NCI-H2029 treated with DMSO at 0.1 percent for 48 hours (cell line): ENCODE measurements around the gene PRR12.

Source experiments
- DNase-seq: peaks from one replicate; lab custom pipeline; 2025; lab: John Stamatoyannopoulos, UW

The PRR12 gene

DNA sequence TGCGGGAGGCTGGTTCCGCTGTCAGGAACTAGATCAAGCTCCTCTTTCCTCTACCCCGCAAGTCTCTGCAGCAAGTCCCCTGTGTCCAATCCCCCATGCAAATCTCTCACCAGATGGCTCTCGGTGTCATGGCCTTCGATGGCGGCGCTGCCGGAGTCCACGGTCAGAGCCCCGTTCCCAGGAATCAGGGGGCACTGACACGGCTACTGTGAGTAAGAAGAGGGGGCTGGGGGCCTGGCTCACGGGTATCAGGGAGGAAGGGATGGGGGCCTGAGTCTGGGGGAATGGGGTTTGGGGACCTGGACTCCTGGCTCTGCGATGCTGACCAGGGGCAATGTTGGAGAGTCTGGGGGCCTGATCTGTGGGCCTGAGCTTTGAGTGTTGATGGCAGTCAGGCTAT is 55.0 kb downstream of the PRR12 start:
- no peak for DNase-seq

GRCh38 chr19:49646586-49646985 is 55.6 kb downstream of the PRR12 start:
- DNase-seq = no peak

- no peak for DNase-seq
These were observed 60.2 kb downstream of the PRR12 start for GRCh38 chr19:49651029-49651819.

DNA sequence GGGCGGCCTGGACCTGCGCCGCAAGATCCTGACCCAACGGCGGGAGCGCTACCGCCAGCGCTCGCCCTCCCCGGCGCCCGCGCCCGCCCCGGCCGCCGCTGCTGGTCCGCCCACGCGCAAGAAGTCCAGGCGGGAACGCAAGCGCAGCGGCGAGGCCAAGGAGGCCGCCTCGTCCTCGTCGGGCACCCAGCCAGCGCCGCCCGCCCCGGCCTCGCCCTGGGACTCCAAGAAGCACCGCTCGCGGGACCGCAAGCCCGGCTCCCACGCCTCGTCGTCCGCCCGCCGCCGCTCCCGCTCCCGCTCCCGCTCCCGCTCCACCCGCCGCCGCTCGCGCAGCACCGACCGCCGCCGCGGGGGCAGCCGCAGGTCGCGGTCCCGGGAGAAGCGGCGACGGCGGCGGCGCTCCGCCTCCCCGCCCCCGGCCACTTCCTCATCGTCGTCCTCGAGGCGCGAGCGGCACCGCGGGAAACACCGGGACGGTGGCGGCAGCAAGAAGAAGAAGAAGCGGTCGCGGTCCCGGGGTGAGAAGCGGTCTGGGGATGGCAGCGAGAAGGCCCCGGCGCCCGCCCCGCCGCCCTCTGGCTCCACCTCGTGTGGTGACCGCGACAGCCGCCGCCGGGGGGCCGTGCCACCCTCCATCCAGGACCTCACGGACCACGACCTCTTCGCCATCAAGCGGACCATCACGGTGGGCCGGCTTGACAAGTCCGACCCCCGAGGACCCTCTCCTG is 61.0 kb downstream of the PRR12 start:
- no peak for DNase-seq

DNA sequence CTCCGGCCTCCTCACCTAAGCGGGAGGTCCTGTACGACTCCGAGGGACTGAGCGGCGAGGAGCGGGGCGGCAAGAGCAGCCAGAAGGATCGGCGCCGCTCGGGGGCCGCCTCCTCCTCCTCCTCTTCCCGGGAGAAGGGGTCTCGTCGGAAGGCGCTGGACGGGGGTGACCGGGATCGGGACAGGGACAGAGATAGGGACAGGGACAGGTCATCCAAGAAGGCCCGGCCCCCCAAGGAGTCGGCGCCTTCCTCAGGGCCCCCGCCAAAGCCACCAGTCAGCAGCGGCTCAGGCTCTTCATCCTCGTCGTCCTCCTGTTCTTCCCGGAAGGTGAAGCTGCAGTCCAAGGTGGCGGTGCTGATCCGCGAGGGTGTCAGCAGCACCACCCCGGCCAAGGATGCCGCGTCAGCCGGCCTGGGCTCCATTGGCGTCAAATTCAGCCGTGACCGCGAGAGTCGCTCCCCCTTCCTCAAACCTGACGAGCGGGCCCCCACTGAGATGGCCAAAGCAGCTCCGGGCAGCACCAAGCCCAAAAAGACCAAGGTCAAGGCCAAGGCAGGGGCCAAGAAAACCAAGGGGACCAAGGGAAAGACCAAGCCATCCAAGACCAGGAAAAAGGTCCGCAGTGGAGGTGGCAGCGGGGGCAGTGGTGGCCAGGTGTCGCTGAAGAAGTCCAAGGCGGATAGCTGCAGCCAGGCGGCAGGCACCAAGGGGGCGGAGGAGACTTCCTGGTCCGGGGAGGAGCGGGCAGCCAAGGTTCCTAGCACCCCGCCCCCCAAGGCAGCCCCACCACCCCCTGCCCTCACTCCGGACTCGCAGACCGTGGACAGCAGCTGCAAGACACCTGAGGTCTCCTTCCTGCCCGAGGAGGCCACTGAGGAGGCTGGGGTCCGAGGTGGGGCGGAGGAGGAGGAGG is 61.8 kb downstream of the PRR12 start:
- DNase-seq = no peak

DNA sequence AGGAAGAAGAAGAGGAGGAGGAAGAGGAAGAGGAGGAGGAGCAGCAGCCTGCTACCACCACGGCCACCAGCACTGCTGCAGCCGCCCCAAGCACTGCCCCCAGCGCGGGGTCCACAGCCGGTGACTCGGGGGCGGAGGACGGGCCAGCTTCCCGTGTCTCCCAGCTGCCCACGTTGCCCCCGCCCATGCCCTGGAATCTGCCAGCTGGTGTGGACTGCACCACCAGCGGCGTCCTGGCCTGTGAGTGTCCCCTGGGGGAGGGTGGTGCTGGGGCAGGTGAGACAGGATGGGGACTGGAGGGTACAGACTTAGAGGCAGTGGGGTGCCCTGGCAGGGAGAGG is 62.5 kb downstream of the PRR12 start:
- no peak for DNase-seq

- DNase-seq = no peak
These were observed 63.6 kb downstream of the PRR12 start for GRCh38 chr19:49654581-49654980.

DNA sequence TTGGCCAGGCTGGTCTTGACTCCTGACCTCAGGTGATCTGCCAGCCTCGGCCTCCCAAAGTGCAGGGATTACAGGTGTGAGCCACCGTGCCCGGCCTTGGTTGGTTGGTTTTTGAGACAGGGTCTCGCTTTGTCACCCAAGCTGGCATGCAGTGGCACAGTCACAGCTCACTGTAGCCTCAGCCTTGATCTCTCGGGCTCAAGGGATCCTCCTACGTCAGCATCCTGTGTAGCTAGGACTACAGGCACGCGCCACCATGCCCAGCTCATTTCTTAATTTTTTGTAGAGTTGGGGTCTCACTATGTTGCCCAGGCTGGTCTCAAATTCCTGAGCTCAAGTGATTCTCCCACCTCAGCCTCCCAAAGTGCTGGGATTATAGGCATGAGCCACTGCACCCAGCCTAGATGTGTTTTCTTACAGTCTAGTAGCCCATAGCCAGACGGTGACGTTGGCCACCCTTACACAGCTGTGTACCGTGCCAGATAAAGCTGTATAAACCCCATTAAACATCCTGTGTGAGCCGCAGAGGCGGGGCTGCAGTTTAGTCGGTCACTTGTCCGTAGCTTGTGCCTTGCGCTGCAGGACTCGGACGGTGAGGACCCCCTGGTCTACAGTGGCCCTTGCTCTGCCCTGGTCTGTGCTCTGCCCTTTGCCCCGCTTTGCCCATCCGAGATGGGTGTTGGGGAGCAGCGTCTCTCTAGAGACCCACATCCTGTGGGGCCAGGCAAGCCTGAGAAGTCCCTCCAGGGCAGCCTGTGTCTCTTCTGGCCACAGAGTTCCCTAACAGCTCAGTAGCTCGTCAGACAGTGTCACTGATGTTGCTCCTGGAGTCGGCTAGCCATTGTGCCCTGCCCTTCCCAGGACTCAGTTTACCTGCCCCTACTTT is 64.8 kb downstream of the PRR12 start:
- no peak for DNase-seq

GRCh38 chr19:49656456-49657109 is 65.6 kb downstream of the PRR12 start:
- DNase-seq = no peak

DNA sequence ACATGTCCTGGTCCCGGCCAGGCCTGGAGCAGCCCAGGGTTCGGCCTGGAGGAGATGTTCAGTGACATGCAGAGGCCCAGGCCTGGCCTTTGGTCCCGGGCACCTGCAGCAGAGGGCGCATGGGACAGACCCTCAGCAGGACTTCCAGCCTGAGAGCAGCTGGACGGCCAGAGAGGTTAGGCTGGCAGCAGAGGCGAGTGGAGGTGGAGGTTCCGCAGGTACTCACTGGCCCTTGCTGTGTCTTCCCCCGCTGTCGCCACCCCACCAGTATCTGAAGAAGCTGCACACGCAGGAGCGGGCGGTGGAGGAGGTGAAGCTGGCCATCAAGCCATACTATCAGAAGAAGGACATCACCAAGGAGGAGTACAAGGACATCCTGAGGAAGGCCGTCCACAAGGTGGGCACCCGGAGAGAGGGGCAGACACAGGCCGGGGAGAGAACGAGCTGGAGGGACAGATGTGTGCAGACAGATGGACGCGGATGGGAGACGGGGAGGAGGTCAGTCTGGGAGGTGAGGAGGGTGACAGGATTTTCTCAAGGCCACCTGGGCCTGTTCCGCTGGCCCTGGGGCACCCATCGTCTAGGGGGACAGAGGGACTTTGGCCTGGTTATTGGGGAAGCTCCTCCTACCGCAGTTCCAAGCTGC is 66.6 kb downstream of the PRR12 start:
- DNase-seq = no peak

DNA sequence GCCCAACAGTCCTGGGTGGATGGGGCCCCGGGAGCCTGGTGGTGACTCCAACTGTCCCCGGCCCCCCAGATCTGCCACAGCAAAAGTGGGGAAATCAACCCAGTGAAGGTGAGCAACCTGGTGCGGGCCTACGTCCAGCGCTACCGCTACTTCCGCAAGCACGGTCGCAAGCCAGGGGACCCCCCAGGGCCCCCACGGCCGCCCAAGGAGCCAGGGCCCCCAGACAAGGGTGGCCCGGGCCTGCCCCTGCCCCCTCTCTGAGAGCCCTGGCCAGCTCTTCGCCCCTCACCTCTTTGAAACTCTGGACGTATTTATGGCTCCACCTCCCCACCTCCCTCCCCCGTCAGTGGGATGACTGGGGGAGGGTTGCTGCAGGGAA is 67.1 kb downstream of the PRR12 start:
- no peak for DNase-seq

DNA sequence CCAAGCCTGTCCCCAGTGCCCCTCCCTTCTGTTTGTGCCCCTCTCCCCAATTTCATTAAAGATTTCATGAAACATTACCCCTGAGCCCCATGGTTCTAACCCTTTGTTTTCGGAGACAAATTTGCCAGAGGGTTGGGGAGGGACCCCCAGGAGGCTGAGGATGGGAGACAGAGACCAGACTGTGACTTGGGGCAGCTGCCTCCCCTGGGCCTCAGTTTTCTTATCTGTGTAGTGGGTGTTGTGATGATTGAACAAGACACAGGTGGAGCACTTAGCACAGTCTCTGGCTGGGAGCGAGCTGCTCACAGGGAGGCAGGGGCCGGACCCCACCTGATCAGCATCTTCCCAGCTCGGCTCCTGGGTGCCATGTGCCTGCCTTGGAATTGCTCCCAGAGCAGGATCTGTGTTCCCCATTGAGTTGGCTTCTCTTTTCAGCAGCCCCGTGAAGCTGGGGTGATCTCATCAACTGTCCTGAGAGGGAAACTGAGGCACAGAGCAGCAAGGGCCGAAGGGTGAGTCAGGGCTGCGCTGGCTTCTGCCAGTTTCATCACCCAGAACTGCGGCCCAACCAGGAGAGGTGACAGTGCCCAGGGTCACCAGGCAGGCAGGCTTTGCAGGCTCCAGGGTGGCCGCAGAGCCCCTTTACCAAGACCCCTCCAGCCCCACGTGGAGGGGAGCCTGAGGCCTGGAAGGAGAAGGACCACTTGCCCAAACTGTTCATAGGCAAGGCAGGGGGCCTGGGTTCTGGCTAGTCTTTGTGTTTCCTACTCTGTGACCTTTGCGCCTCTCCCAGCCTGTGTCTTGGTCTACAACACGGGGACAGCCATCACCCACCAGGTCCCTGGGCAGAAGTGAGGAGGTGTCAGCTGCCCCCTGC is 67.8 kb downstream of the PRR12 start:
- DNase-seq = no peak

DNA sequence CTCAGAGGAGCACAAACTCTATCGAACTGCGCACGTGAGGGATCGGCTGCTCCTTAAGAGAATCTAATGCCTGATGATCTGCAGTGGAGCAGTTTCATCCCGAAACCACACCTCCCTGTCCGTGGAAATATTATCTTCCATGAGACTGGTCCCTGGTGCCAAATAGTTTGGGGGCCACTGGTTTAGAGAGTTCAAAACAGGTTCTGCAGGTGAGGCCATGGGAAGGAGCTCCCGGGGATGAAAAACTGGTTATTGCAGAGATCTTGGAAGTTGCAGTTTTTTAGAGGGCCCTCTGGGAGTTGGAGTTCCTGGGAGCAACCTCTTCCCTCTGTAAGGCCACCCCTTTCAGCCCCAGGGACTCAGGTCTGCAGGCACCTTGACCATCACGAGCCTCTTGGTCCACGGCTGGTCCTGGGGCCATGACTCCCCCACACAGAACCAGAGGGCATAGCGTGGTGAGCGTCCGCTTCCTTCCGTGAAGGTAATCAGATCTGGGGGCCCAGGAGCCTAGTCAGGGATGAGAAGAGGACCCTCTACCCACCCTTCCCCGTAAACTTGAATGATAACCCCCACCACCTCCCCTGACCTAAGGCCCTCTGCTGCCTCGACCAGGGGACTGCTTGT is 69.5 kb downstream of the PRR12 start:
- DNase-seq = no peak

DNA sequence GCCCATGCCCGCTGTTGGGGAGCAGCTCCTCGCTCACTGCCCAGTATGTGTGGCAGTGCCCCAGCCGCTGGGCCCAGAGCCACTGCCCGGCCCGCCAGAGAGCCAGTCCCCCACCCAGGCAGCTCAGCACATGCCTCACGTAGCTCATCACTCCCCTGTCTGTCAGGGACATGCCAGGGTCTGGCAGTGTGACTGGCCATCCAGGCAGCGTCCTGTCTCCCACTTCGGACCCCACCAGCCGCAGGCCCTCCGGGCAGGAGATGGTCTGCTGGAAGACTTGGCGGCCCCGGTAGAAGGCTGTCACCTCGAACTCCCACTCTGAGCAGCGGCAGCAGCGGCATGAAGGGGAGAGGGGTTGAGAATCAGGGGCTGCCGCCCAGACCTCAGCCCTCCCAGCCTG is 71.0 kb downstream of the PRR12 start:
- DNase-seq = no peak

DNA sequence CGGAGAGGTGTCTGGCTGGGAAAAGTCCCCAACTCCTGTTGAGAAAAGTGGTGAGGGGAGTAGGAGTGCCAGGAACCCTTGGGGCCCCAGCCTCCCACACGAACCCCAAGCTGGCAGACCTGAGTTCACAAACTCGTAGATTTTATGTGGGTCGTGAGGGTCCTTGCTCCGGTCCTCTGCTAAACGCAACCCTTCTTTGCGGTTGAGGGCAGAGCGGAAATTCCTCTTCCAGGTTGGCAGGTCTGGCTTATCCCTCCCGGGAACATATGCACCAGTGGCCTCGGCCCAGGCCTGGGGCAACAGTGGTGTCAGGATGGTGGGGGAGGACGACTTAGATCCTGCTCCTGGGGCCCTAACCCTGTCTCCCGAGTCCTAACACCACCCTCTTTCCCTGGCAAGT is 72.2 kb downstream of the PRR12 start:
- no peak for DNase-seq

DNA sequence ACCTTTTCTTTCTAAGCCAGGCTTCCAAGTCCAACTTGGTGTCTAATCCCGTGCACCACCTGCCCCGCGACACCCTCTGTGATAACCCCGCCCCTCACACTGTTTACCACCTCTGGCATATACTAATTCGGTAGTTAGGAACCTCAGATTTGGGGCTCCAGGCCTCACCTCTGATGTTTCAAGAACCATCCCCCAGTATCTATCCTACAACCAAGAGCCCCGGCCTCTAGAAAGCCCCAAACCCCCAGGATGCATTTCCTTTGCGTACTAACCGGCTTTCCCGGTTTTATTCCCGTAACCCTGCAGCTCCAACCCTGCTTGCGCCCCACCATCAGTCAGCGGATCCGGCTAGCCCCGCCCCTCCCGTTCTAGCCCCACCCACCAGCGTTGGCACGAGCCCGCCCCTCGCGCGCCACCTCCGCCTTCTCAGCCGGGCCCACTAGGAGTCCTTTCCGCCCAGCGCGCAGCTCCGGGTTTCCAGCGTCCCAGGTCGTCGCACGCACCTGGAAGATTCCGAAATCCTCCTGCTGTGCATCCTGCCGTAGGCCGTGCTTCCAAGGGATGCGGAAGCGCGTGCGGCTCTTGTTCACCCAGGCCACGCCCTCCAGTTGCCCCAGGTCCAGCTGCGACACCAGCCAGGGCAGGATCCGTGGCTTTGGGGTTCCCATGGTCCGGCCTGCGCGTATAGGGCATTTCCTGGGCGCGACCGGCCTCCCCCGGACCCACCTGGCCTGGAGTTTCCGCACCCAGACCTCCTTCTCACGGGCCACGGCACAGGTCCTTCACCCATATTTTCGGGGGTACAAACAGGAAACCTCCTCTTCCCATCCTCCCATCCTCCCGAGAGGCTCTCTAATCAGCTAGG is 73.4 kb downstream of the PRR12 start:
- peak; percentile 72 for DNase-seq

DNA sequence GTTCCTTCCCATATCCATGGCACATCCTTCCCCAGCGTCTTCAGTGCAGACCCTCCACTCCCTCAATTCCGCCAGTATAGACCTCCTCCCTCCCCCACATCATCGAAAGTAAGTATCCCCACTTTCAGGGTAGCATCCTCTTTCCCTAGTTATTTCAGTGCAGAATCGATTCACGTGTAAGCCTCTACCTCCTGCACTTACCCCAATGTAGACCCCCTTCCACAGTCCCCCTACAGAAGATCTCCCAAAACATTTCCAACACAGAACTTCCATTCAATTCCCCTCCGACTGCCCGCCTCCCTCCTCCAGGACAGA is 74.0 kb downstream of the PRR12 start:
- no peak for DNase-seq

DNA sequence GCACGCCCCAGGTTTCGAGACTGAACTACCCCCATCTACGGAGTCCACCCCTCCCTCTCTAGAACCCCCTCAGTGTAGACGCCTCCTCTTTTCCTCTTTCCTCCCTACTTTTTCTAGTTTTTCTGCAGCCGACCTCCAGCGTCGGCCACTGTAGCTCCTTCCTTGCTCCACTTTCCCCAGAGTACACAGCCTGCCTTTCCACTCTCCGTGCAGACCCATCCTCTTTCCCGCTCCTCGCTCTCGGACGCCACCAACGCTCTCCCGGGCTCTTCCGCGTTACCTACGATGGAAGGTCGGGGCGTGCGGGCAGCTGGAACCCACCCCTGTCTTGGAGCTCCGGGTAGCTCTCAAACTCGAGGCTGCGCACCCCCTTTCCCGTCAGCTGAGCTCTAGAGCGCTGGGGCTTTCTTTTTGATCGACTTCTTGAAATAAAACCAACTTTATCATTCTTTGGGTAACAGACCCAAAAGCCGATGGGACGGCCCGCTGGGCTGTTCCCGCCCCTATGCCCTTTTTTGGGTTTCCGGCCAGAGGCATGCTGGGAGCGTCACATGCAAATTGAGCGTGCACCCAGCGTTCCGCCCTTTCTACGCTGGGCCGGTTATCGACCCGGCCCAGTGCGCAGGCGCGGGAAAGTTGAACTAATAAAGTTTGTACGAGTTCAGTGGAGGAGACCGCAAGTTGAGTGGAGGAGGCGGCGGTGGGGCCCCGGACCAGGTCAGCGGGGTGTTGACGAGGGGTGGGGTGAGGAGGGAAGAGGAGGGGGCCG is 74.6 kb downstream of the PRR12 start, which contains the start of the genes BCL2L12 and IRF3:
BCL2L12 (plus strand) TSS at position 583 of the 769 bp plus-strand sequence. CDS start 760 bp downstream, outside the sequence.
IRF3 (minus strand) TSS at position 507 of the 769 bp plus-strand sequence. CDS start 1,019 bp downstream, outside the sequence.
- DNase-seq = peak; percentile 92
